CD4-positive, alpha-beta T cell treated with Interleukin-1 beta for 1 hour (primary cell): ENCODE results near the gene UBXN1.
A peak's percentile ranks its signal among the peaks of the same experiment; 100 is the strongest.

Source experiments
- DNase-seq, 2 donors: peaks; one replicate each; pipeline ENCODE4 v3.0.0-alpha.2; 2020 to 2022

The UBXN1 gene

DNA sequence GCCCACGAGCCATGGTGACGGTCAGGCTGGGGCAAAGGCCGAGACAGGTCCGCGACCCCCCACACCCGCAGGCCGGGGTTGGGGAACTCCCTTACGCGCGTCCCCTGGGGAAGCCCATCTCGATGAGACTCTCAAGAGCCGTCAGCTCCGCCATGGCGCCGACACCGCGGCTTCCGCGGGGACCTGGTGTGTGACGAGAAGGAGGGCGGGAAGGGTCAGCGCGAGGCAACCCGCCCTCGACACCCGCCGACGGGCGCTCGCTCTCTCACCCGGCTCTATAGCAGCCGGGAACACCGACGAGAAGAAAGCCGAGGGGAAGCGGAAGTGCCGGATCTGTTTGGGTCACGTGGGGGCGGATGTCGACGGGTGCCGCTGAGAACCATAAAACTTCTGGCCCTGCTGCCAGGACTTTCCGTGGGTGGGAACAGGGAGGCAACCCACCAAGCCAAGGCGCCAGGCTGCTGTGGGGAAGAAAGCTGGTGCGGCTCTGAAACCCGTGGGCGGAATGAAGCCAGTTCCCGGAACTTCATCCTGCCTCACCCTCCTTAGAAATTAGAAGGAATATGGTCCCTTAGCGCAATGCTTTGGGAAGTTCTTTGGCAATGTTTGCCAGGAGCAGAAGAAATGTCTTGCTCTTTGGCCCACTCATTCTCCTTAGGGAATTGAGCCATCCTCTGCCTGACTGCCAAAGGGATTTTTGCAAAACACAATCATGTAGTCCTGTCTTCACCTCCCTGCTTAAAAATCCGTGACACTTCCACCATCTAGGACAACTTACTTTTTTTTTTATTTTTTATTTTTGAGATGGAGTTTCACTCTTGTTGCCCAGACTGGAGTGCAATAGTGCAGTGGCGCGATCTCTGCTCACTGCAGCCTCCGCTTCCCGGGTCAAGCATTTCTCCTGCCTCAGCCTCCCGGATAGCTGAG, at the start of gene UBXN1:
Gene UBXN1 (minus strand): TSS at position 304 of the 927 bp plus-strand sequence. CDS start 150 bp downstream, at position 154.
- peak; percentile 85 to 87 for DNase-seq

- DNase-seq, result peak; percentile 81 to 83
These were observed 49.5 kb upstream of the UBXN1 start, which contains the start of gene TTC9C for GRCh38 chr11:62728171-62728988. Gene TTC9C (plus strand): TSS chr11:62728486. CDS start chr11:62728849, 363 bp downstream.

DNA sequence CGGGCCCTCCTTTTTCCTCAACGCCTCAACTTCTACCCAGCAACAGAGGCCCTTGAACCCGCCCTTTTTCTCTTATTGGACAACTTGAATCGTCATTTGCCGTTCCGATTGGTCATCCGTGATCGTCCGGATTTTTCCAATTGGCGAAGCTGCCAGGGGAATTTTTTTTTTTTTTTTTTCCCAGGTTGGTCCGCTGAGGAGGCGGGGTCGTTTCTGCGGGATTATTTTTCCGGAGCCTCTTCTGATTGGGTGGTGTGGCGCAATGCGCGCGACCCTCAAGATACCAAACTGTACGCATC, 48.9 kb upstream of the UBXN1 start:
- peak; percentile 92 to 96 for DNase-seq

DNA sequence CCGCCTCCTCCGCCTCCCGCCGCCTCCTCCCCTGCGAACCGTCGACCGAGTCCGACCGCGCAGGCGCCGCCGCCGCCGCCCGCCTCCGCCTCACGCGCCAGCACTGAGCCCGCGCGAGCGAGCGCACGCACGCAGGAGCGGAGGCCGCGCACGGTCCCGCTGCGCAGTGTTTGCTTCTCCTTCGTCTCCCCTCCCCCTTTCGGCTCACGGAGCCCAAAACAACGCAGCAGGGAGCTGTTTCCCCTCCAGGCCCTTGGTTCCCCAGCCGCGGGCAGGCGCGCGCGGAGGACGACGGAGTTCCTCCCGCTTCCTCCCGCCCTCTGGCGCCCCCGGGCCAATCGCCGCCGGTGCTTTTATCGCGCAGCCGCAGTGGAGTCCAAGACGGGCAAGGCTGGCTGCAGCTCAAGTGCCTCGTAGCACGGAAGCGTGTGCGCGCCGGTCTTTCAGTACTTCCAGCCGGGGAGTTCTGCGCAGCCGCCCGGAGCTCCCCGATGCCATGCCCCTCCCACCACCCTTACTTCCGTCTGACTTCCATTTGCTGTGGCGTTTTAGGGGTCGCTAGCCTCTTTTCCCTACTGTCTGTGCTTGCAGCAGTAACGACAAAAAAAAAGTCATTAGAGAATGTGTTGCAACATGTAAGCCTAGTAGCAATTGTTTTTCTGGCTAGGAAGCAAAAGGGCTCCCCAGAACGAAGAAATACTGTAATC, 48.4 kb upstream of the UBXN1 start, which contains the start of gene HNRNPUL2:
Gene HNRNPUL2 (minus strand): TSS at position 293 of the 707 bp plus-strand sequence. CDS start 301 bp downstream, outside the sequence.
- DNase-seq, result peak; percentile 99

DNA sequence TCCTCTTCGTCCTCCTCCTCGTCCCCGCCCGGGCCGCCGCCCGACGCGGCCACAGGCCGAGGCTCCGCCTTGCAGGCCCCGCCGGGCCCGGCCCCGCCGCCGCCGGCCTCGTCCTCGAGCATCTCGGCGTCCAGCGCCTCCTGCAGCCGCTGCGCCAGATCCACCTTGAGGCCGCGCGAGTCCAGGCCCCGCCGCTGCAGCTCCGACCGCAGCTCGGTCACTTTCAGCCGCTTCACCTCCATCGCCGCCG, 48.0 kb upstream of the UBXN1 start:
- DNase-seq, result no peak

DNA sequence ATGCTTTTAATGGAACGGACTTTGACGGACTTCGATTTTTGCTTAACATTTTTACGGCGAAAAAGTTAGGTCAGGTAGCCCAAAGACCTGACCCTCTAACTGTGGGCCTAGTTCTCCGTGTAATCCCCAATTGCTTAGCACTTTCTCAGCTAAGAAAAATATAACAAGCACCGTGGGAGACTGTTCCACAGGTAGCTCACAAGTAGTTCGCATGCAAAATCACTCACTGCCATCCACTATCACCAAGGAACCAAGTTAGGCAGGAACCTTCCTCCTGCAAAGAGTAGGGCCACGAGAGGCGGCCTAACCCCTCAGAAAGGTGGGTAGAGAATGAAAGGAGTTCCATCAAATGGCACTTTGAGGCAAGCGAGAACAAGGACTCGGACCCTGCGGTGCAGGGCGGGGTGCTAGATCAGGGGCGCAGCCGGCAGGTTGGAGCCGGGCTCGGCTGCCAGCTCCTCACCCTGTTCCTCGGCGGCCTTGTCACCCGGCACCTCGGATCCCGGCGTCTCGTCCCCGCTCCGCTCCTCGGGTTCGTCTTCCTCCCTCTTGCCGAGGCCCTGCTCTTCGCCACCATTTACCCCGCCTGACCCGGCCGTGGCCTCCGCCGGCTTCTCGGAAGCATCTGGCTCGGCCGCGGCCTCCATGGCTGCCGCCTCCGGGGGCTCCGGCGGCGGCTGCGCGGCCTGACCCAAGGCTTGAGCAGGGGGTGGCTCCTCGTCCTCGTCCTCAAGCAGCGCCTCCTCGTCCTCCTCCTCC, 47.5 kb upstream of the UBXN1 start:
- no peak for DNase-seq

DNA sequence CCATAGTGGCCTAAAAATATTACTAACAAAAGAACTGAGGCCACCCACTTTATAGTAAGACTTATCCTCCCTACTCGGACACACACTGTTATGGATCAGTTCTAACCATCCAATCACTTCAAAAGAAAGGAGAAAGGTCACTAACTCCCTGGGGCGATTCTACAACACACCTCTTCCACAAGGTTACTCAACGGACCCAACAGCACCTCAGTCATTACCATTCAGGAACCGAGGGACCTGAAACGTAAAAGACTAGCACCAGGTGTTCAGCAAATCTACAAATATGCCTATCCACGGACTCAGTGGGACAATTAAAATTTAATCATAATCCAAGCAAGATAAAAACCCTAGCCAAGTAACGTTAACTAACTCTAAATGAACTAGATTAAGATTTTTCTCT, 46.8 kb upstream of the UBXN1 start:
- no peak for DNase-seq

- no peak for DNase-seq
These were observed 45.3 kb upstream of the UBXN1 start for GRCh38 chr11:62724171-62724570.

DNA sequence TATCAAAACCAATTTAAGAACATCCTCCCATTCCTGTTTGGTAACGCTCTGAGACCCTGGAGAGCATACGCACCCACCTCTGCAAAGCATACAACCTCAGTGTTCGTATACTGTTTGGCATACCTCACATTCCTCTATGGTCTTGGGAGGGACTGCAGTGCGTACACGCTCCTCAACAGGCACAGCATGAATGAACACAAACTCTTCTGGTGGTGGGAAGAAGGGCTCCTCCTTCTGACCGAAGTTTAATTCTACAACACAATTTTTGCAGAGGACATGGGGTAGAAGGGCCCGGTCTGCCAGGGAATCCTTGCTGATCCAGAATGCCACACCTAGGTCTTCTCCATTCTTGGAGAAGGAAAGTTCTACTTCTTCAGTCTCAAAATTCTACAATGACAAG, 43.1 kb upstream of the UBXN1 start:
- DNase-seq, result no peak

GRCh38 chr11:62719302-62719978, 40.6 kb upstream of the UBXN1 start:
- no peak for DNase-seq

DNA sequence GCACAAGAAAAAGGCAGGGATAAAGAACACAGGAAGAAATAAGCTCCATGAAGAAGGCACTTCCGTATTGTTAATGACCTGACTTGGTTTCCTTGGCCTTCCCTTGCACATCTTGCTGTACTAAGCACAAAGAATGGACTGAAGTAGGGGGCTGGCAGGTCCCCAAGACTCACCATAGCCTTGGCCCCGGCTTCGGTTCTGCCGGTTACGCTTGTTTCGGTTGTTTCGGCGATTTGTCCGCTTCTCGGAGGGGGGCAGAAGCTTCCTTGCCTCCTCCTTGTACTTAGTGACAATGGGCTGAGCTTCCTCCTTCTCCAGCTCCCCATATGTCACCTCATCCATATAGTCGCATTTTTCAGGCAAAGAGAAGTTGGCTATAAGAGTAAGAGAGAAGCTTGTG, 37.9 kb upstream of the UBXN1 start:
- DNase-seq, result no peak

DNA sequence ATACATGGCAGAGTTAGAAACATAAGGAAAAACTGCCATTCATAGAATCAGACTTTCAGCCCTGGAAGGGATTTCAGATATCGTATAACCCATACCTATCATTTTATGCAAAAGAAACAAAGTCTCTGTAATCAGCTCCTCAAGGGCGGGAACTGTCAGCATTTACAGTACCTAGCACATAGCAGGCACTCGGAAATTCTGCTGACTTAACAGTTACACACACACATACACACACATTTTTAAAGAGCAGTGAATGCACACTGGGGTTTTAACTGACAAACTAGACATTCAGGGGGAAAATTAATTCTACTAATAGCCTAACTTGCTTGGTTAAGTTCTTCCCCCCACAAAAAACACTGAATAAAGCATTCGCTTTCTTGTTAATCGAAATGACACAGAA, 37.3 kb upstream of the UBXN1 start:
- no peak for DNase-seq

DNA sequence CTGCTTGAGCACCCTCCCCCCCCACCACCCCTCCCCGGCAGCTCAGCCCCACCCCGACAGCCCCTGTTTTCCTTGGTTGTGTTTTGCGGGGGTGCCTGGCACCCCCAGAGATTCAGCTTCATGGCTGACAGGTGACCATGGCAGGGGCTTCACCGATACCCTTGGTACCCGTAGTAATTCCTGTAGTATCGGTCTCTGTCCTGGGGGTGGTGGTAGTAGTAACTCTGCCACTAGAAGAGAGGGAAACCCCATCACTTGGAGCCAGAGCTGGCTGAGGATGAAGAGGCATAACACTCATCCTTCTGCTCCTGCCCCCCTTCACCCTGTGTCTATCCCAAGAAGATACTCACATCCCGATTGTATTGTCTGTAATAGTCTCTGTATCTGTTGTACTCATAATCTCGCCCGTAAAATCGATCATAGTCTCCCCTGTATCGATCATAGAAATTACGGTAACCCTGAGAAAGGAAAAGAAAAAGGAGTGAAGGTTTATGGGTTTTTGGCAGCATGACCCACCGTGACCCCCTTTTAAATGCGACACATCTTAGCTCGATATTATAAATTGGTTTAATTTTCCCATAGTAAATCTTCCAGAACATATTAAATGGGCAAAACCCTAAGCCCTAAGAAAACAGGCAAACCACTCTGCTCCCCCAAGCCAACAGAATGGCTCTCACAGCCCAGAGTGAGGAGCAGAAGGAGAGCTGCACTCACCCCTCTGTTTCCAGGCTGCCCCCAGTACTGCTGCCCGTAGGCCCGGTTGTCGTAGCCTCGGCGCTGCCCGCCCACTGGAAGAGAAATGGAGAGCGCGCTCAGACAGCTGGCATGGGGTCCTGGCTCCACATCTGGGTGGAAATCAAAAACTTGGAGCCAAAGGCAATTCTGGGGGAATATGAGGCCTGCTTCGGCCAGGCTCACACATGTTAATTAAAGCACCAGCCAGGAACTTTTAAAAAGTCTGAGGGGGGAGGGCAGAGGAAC, 36.6 kb upstream of the UBXN1 start:
- no peak for DNase-seq

DNA sequence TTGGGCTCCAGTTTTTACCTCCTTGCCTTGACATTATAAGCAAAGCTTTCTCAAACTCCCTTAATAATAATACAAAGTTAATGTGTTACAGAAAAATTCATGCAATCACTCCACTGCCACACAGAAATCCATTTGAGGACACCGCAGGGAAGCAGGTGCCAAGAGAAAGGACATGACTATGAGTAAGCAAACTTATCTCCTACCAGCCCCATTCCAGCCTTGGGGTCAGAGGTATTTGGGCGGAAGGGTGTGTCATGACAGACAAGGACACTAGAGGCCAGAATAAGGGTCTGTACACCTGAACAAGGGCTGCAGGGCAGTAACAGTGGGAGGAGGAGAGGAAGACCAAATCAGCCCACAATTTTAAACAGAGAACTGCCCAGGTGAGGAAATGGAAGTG, 34.5 kb upstream of the UBXN1 start:
- no peak for DNase-seq

- no peak for DNase-seq
These were observed 34.0 kb upstream of the UBXN1 start for GRCh38 chr11:62712861-62713260.

- no peak for DNase-seq
These were observed 33.5 kb upstream of the UBXN1 start for GRCh38 chr11:62712276-62712812.

GRCh38 chr11:62710001-62710345, 31.1 kb upstream of the UBXN1 start:
- no peak for DNase-seq

- peak; percentile 98 for DNase-seq
These were observed 30.6 kb upstream of the UBXN1 start for GRCh38 chr11:62709247-62710000.

GRCh38 chr11:62708793-62709192, 29.9 kb upstream of the UBXN1 start:
- peak; percentile 48 to 56 for DNase-seq

GRCh38 chr11:62708392-62708791, 29.5 kb upstream of the UBXN1 start:
- no peak for DNase-seq
